NT2/D1 (cell line): ENCODE measurements around the gene C1orf159.

Source experiments
- SUZ12 ChIP-seq: IDR thresholded peaks from 2 replicates; pipeline ENCODE4 v1.6.1; 2011; ENCODE audit not compliant: insufficient read length, insufficient read depth; ENCODE audit errors: extremely low read depth
- YY1 ChIP-seq: IDR thresholded peaks from 2 replicates; pipeline ENCODE4 v1.6.1; 2011; ENCODE audit not compliant: insufficient read length, insufficient read depth
- ZNF274 ChIP-seq: IDR thresholded peaks from 2 replicates; pipeline ENCODE4 v1.6.1; 2011; ENCODE audit warnings: mild to moderate bottlenecking, low read depth, low read length

GRCh38 chr1:1055841-1056736 is 59.8 kb downstream of the C1orf159 start:
- no peak for TF ChIP-seq ZNF274
- no peak for TF ChIP-seq SUZ12
- TF ChIP-seq YY1 = no peak
